Measurements from ENCODE around the gene CAMK1. TPM values are rescaled to one million over a fixed set of nuclear protein-coding genes. Genes with fewer than 3 reads are reported as not detected.

CAMK1 gene
- total and polyA plus RNA-seq, 9 of the 15 experiments (the other 6 are each of a cell fraction or from before 2014, with no cell fraction given), result 0.23 to 10.7 (median 6.0) TPM

DNA sequence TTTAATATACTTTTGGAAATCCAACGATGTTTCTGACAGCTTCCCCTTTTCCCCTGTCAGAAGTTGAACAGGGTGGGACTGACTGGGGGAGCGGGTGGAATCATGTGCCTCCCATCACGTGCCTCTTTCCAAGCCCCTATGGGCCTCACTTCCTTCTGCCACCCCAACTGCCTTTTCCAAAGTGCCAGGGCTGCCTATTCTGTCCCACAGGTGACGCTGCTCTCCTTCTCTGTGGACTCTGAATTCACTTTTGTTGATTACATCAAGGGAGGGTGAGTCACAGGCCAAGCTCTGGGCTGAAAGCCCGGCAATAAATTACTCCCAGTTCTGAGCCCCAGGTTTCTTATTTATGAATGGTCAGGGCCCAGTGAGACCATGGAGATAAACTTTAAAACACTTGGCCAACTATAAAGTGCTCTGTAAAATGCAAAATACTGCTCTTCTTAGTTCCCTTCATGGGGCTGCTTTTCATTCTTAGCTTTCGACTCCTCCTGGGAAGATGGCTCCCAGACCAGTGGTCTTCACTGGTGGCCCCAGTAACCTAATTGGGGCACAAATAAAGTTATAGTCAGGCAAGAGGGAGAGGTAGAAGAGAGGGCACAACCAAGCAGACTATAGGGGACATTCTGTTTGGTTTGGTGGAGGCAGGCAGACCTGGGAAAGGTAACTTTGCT, 53.8 kb downstream of the CAMK1 start (continued):
- TF ChIP-seq CBX1 (IDR thresholded peaks at IDR 0.05; ENCODE audit: low read depth) (0 out of 2 replicates have a peak, but pooled peaks have one; percentile 48), GABPB1 (CRISPR knock-in tag; IDR thresholded peaks at IDR 0.05) (no peak; the same call in 1 of the 2 replicates), ZNF174 (CRISPR knock-in tag; IDR thresholded peaks at IDR 0.05) (no peak), DNMT1 (IDR thresholded peaks at IDR 0.05) (no peak), FOXK1 (CRISPR knock-in tag; IDR thresholded peaks at IDR 0.05; ENCODE audit: borderline replicate concordance) (no peak), ZNF644 (tag; IDR thresholded peaks at IDR 0.05; ENCODE audit: low read depth) (0 out of 2 replicates have a peak, but pooled peaks have one; percentile 47), ZNF311 (CRISPR knock-in tag; IDR thresholded peaks at IDR 0.05) (no peak), RBM15 (IDR thresholded peaks at IDR 0.05; ENCODE audit: insufficient read depth, low read length) (no peak), SNRNP70 (optimal IDR thresholded peaks at IDR 0.05; ENCODE audit: low read depth, low read length) (no peak), MBD2 (IDR thresholded peaks at IDR 0.05; ENCODE audit: borderline replicate concordance, low read depth) (no peak), FOXJ3 (CRISPR knock-in tag; IDR thresholded peaks at IDR 0.05) (no peak), ILK (tag; IDR thresholded peaks at IDR 0.05; ENCODE audit: borderline replicate concordance, low read depth) (no peak), MYNN (IDR thresholded peaks at IDR 0.05) (peak; percentile 92), MYNN (CRISPR knock-in tag; IDR thresholded peaks at IDR 0.05) (no peak), NR1H2 (CRISPR knock-in tag; IDR thresholded peaks at IDR 0.05) (no peak), DEAF1 (CRISPR knock-in tag; IDR thresholded peaks at IDR 0.05) (peak; percentile 98), KLF16 (IDR thresholded peaks at IDR 0.05) (peak; percentile 75), SIX5 (IDR thresholded peaks at IDR 0.05; ENCODE audit: borderline replicate concordance in 1 of 2, insufficient read depth in 1 of 2, low read depth in 1 of 2, low read length in 2 of 2) (no peak), HSF4 (CRISPR knock-in tag; IDR thresholded peaks at IDR 0.05; ENCODE audit: borderline replicate concordance) (no peak), IFI16 (CRISPR knock-in tag; IDR thresholded peaks at IDR 0.05) (no peak), MAFG (tag; conservative IDR thresholded peaks at IDR 0.05) (no peak)
- TF ChIP-seq, protein P1, sequence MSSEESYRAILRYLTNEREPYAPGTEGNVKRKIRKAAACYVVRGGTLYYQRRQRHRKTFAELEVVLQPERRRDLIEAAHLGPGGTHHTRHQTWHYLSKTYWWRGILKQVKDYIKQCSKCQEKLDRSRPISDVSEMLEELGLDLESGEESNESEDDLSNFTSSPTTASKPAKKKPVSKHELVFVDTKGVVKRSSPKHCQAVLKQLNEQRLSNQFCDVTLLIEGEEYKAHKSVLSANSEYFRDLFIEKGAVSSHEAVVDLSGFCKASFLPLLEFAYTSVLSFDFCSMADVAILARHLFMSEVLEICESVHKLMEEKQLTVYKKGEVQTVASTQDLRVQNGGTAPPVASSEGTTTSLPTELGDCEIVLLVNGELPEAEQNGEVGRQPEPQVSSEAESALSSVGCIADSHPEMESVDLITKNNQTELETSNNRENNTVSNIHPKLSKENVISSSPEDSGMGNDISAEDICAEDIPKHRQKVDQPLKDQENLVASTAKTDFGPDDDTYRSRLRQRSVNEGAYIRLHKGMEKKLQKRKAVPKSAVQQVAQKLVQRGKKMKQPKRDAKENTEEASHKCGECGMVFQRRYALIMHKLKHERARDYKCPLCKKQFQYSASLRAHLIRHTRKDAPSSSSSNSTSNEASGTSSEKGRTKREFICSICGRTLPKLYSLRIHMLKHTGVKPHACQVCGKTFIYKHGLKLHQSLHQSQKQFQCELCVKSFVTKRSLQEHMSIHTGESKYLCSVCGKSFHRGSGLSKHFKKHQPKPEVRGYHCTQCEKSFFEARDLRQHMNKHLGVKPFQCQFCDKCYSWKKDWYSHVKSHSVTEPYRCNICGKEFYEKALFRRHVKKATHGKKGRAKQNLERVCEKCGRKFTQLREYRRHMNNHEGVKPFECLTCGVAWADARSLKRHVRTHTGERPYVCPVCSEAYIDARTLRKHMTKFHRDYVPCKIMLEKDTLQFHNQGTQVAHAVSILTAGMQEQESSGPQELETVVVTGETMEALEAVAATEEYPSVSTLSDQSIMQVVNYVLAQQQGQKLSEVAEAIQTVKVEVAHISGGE (CRISPR knock-in tag; IDR thresholded peaks at IDR 0.05), result no peak
- TF ChIP-seq, protein P2, sequence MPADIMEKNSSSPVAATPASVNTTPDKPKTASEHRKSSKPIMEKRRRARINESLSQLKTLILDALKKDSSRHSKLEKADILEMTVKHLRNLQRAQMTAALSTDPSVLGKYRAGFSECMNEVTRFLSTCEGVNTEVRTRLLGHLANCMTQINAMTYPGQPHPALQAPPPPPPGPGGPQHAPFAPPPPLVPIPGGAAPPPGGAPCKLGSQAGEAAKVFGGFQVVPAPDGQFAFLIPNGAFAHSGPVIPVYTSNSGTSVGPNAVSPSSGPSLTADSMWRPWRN (IDR thresholded peaks at IDR 0.05; ENCODE audit: low read depth), result no peak
